ENCODE measurements around the gene TEX29. TPM values are rescaled to one million over a fixed set of nuclear protein-coding genes. Genes with fewer than 3 reads are reported as not detected.

The TEX29 gene
- total and polyA plus RNA-seq, 2 of the 4 experiments (the other 2 are of a cell fraction): 0.46 TPM; not detected in 1

DNA sequence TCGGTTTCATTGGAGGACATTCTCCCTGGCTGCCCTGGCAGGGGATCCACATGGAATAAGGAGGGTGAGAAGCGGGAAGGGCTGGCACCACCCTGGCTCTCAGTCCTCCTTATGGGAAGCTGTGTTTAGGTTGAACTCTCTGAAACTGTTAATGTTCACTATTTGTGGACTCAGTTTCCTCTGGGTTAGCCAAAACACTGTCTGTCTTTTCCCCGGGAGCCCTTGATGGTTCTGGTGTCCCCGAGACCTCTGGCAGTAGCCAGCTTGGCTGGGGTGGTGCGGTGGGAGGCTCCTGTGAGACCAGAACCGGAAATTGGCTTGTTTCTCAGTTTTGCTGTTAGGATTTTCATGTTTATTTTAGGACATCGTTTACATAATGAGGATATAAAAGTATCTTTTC is 48.3 kb upstream of the TEX29 start:
- Histone ChIP-seq H3K56ac (ENCODE audit: extremely low read depth, insufficient read depth, low read length) (no peak overlapping the region), H2BK20ac (ENCODE audit: low read depth, low read length) (peak overlapping the region; percentile 55), H3K36me3 (ENCODE audit: control insufficient read depth, insufficient read depth, low read length) (peaks cover 34% of the 10 kb centered on the region), H2BK5ac (ENCODE audit: low read depth, low read length, poor library complexity, severe bottlenecking) (no peak overlapping the region), H3K23ac (ENCODE audit: low read depth, low read length) (peak overlapping the region; percentile 70; the same call in 1 of the 2 replicates), H2BK15ac (ENCODE audit: low read depth, low read length) (peak overlapping the region; percentile 17; the same call in 1 of the 3 replicates), H3K4ac (ENCODE audit: low read depth, low read length) (peak overlapping the region; percentile 74), H2AFZ (replicated peaks; ENCODE audit: low read length, poor library complexity) (no peak overlapping the region), H3K4me3 (ENCODE audit: insufficient read depth, low read depth, low read length) (no peak overlapping the region), H4K5ac (ENCODE audit: low read depth, low read length) (peak overlapping the region; percentile 83), H3K18ac (ENCODE audit: low read depth, low read length) (peak overlapping the region; percentile 70), H2AK5ac (ENCODE audit: low read depth, low read length) (peak overlapping the region; percentile 66; the same call in 1 of the 2 replicates), H2AK9ac (replicated peaks; ENCODE audit: low read depth, low read length, poor library complexity) (no peak overlapping the region), H3K27me3 (ENCODE audit: control insufficient read depth, insufficient read depth, low read length) (no peaks in the 10 kb centered on the region), H3K79me1 (ENCODE audit: low read depth in 1 of 2, low read length in 2 of 2) (peaks cover 19 to 55% of the 10 kb centered on the region in 2 experiments), H4K8ac (ENCODE audit: low read depth in 2 of 2, low read length in 2 of 2) (peak overlapping the region; percentile 46 to 51), H4K91ac (ENCODE audit: insufficient read depth, low read depth, low read length) (peak overlapping the region; percentile 63), H3K14ac (replicated peaks; ENCODE audit: low read depth, low read length) (peak overlapping the region; percentile 87), H3K9me3 (ENCODE audit: control insufficient read depth, insufficient read depth, low read length) (no peaks in the 10 kb centered on the region), H3K9me1 (ENCODE audit: insufficient read depth, low read length) (peaks cover 34% of the 10 kb centered on the region), H3K4me2 (ENCODE audit: low read depth, low read length) (no peak overlapping the region), H4K20me1 (ENCODE audit: insufficient read depth, low read length) (0 out of 2 replicates have a peak, but pooled peaks cover 3% of the 10 kb centered on the region), H3K4me1 (ENCODE audit: control insufficient read depth, insufficient read depth, low read length) (peaks cover 20% of the 10 kb centered on the region), H3K27ac (ENCODE audit: insufficient read depth, low read length) (peak overlapping the region; percentile 37), H3K9ac (ENCODE audit: low read depth, low read length) (0 out of 2 replicates have a peak overlapping the region, but pooled peaks have one; percentile 22), H2BK120ac (ENCODE audit: low read depth, low read length) (peak overlapping the region; percentile 81)
- in situ Hi-C loops (cut with MboI; ENCODE audit: low sequenced_read_pairs) (no loop called here), dilution Hi-C loops (cut with HindIII; ENCODE audit: low sequenced_read_pairs, unreplicated experiment) (no loop called here), intact Hi-C loops (cut with micrococcal nuclease) (no loop called here)
- POLR2A ChIA-PET (ENCODE audit: unreplicated experiment): no interaction called here
- ATAC-seq (ENCODE audit: low read depth) (no peak), DNase-seq (no peak)
- no CpG with 5 or more reads among the region's 7 CpGs for WGBS, 2 experiments (ENCODE audit: extremely low coverage in 2 of 2, insufficient read length in 1 of 2)
- CTCF ChIA-PET: no interaction called here
- TF ChIP-seq MXI1 (IDR thresholded peaks at IDR 0.05; ENCODE audit: borderline replicate concordance, low read depth, low read length) (no peak), NFE2L2 (IDR thresholded peaks at IDR 0.05; ENCODE audit: low read depth, low read length) (no peak), MAZ (IDR thresholded peaks at IDR 0.05; ENCODE audit: borderline replicate concordance, low read depth, low read length) (no peak), MAFK (IDR thresholded peaks at IDR 0.05; ENCODE audit: low read depth, low read length) (no peak), POLR2A (IDR thresholded peaks at IDR 0.05; ENCODE audit: low read depth, low read length) (no peak), RFX5 (IDR thresholded peaks at IDR 0.05; ENCODE audit: low read depth, low read length) (no peak), FOS (IDR thresholded peaks at IDR 0.05; ENCODE audit: low read depth, low read length) (no peak), RAD21 (IDR thresholded peaks at IDR 0.05; ENCODE audit: low read length) (no peak), BHLHE40 (IDR thresholded peaks at IDR 0.05; ENCODE audit: low read depth, low read length) (no peak)
- TF ChIP-seq, protein P1, sequence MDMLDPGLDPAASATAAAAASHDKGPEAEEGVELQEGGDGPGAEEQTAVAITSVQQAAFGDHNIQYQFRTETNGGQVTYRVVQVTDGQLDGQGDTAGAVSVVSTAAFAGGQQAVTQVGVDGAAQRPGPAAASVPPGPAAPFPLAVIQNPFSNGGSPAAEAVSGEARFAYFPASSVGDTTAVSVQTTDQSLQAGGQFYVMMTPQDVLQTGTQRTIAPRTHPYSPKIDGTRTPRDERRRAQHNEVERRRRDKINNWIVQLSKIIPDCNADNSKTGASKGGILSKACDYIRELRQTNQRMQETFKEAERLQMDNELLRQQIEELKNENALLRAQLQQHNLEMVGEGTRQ (IDR thresholded peaks at IDR 0.05; ENCODE audit: low read depth, low read length): no peak
- no TSS peak for BruUV-seq (replicated peaks)

Measured in IMR-90 (cell line).